Vagina (tissue), 2 donors: ENCODE results near the gene SLAIN1. TPM values are rescaled to one million over a fixed set of nuclear protein-coding genes. Genes with fewer than 3 reads are reported as not detected.

Experiments
- DNase-seq, 2 donors: peaks; one replicate each; pipeline ENCODE4 v3.0.0-alpha.2; 2017; ENCODE audit errors: extremely low spot score in 2 of 2
- H3K27ac ChIP-seq: fragments of 200-600 bp; sonication (generic); one replicate; pipeline ENCODE4 v1.5.1; 2019
- H3K27me3 ChIP-seq: fragments of 200-600 bp; sonication (generic); one replicate; pipeline ENCODE4 v1.5.1; 2019
- H3K36me3 ChIP-seq, 2 donors: fragments of 200-600 bp; sonication (generic); one replicate each; pipeline ENCODE4 v1.5.1; 2017 to 2019
- H3K4me1 ChIP-seq: fragments of 200-600 bp; sonication (generic); one replicate; pipeline ENCODE4 v1.5.1; 2019
- H3K4me3 ChIP-seq, 2 donors: fragments of 200-600 bp; sonication (generic); 1 replicate in 1 of 2; 2 replicates in 1 of 2; pipeline ENCODE4 v1.5.1; 2016 to 2019
- H3K9me3 ChIP-seq: fragments of 200-600 bp; sonication (generic); one replicate; pipeline ENCODE4 v1.5.1; 2019
- CTCF ChIP-seq, 3 experiments: fragments of 450-650 bp in 2 of 3; fragments of 200-600 bp in 1 of 3; sonication (generic) in 1 of 3; IDR thresholded peaks; one replicate each; pipeline ENCODE4 v1.5.1; 2017 to 2019; ENCODE audit warnings: antibody characterized with exemption in 3 of 3, mild to moderate bottlenecking in 2 of 3, moderate library complexity in 2 of 3
- POLR2A ChIP-seq, 2 donors: fragments of 450-650 bp; IDR thresholded peaks; one replicate each; pipeline ENCODE4 v1.6.1; 2017; ENCODE audit warnings: antibody characterized with exemption in 2 of 2, mild to moderate bottlenecking in 2 of 2, moderate library complexity in 2 of 2
- POLR2AphosphoS5 ChIP-seq, 2 donors: sonication (generic); formaldehyde crosslinking; IDR thresholded peaks; one replicate each; pipeline ENCODE4 v1.9.0; 2017; ENCODE audit warnings: antibody characterized with exemption in 2 of 2, mild to moderate bottlenecking in 2 of 2, low read depth in 1 of 2; ENCODE audit not compliant: insufficient read depth in 1 of 2
- intact Hi-C: fragments of 100-400 bp; cut with DNase I; formaldehyde crosslinking; loops from one replicate; pipeline ENCODE4 v1.15.1; 2023
- total RNA-seq: library from RNA; depleted of rRNA; stranded (reverse); fragments of >200 nt; gene quantifications from one replicate; pipeline ENCODE4 v1.2.3, GENCODE V29; 2016

Gene SLAIN1
- total RNA-seq, 1 donor from 2014 or later, result 2.2 TPM

- no peak overlapping the region for H3K27ac ChIP-seq
Observed at GRCh38 chr13:77752512-77753069, 55.1 kb downstream of the SLAIN1 start.

DNA sequence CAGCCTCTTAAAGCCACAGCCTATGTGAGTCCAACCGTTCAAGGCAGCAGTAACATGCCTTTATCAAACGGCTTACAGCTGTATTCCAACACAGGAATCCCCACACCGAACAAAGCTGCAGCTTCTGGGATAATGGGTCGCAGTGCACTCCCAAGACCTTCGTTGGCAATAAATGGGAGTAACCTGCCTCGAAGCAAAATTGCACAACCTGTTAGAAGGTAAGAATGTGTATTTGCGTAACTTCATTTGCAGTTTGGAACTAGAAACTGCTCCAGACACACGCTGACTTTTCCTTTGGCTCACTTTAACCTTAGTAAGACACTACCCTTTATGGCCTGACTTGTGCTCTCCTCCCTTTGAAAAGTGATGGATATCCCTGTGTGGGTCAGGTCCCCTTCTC is 63.4 kb downstream of the SLAIN1 start:
- no peak for TF ChIP-seq POLR2AphosphoS5 (IDR thresholded peaks at IDR 0.05; ENCODE audit: insufficient read depth in 1 of 2, low read depth in 1 of 2)
- no peak for TF ChIP-seq CTCF (IDR thresholded peaks at IDR 0.05)
- TF ChIP-seq POLR2A (IDR thresholded peaks at IDR 0.05), result no peak
- Histone ChIP-seq H3K27ac (no peak overlapping the region), H3K4me3 (no peak overlapping the region), H3K4me1 (no peaks in the 10 kb centered on the region), H3K9me3 (no peaks in the 10 kb centered on the region), H3K27me3 (no peaks in the 10 kb centered on the region), H3K36me3 (no peaks in the 10 kb centered on the region)
- intact Hi-C loops, result no loop called here
- no peak for DNase-seq

More at GRCh38 chr13:77752512-77753069, 55.1 kb downstream of the SLAIN1 start:
- Histone ChIP-seq H3K27me3 (no peaks in the 10 kb centered on the region), H3K36me3 (no peaks in the 10 kb centered on the region), H3K4me1 (no peaks in the 10 kb centered on the region), H3K9me3 (no peaks in the 10 kb centered on the region), H3K4me3 (no peak overlapping the region)
- DNase-seq, result no peak
- intact Hi-C loops, result no loop called here
- TF ChIP-seq POLR2AphosphoS5 (IDR thresholded peaks at IDR 0.05; ENCODE audit: insufficient read depth in 1 of 2, low read depth in 1 of 2) (no peak), POLR2A (IDR thresholded peaks at IDR 0.05) (no peak), CTCF (IDR thresholded peaks at IDR 0.05) (no peak)

- TF ChIP-seq POLR2AphosphoS5 (IDR thresholded peaks at IDR 0.05; ENCODE audit: insufficient read depth in 1 of 2, low read depth in 1 of 2) (no peak), CTCF (IDR thresholded peaks at IDR 0.05) (no peak), POLR2A (IDR thresholded peaks at IDR 0.05) (no peak)
- Histone ChIP-seq H3K4me1 (no peaks in the 10 kb centered on the region), H3K9me3 (no peaks in the 10 kb centered on the region), H3K36me3 (no peaks in the 10 kb centered on the region), H3K27ac (no peak overlapping the region), H3K4me3 (no peak overlapping the region), H3K27me3 (no peaks in the 10 kb centered on the region)
- intact Hi-C loops, result no loop called here
- no peak for DNase-seq
Observed at GRCh38 chr13:77767413-77767812, 69.9 kb downstream of the SLAIN1 start.

DNA sequence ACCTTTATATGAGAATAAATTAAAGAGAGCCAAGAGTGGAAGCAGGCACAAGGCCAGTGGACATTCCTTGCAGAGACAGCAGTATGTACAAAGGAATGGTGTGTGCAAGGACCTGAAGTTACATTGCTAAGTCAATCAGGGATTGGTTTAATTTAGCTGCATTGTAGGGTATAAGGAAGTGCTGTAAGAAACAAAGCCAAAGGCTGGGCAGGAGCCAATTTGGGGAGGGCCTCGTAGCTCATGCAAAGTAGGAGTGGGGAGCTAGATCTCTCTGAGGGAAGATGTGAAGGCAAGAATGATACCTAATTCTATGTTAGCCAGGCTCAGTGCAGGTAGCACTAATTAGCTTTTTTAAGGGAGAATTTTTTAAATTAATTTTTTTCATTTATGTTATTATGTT is 76.7 kb downstream of the SLAIN1 start:
- Histone ChIP-seq H3K4me3 (no peak overlapping the region), H3K27ac (no peak overlapping the region), H3K27me3 (no peaks in the 10 kb centered on the region), H3K9me3 (no peaks in the 10 kb centered on the region), H3K36me3 (no peaks in the 10 kb centered on the region), H3K4me1 (no peaks in the 10 kb centered on the region)
- intact Hi-C loops, result no loop called here
- no peak for DNase-seq
- TF ChIP-seq POLR2A (IDR thresholded peaks at IDR 0.05) (no peak), CTCF (IDR thresholded peaks at IDR 0.05) (no peak), POLR2AphosphoS5 (IDR thresholded peaks at IDR 0.05; ENCODE audit: insufficient read depth in 1 of 2, low read depth in 1 of 2) (no peak)

DNA sequence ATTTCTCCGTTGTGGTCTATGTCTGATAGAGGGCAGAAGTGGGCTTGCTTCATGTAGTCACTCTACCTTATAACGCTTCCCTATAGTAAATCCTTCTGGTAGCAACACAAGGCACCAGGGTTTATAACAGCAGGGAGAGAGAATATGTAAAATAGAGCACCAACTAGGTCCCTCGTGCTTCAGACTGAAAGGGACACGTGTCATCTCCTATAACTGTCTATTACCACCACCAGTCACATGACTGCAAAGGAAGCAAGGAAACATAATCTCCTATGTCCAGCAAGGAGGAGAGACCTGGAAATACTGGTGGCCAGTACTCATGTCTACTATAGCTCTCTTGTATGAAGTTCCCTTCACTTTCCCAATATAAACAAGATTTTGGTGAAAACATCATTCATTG is 79.2 kb downstream of the SLAIN1 start:
- H3K4me3 ChIP-seq, result no peak overlapping the region
- no peak for TF ChIP-seq POLR2A (IDR thresholded peaks at IDR 0.05)
- no peak for TF ChIP-seq CTCF (IDR thresholded peaks at IDR 0.05)
- TF ChIP-seq POLR2AphosphoS5 (IDR thresholded peaks at IDR 0.05; ENCODE audit: insufficient read depth in 1 of 2, low read depth in 1 of 2), result no peak
- intact Hi-C loops, result no loop called here
- no peak overlapping the region for H3K27ac ChIP-seq
- H3K27me3 ChIP-seq, result no peaks in the 10 kb centered on the region
- no peaks in the 10 kb centered on the region for H3K4me1 ChIP-seq
- no peaks in the 10 kb centered on the region for H3K36me3 ChIP-seq
- H3K9me3 ChIP-seq, result no peaks in the 10 kb centered on the region
- no peak for DNase-seq
